Measurements from ENCODE around the gene TMEM184B. TPM values are rescaled to one million over a fixed set of nuclear protein-coding genes. Genes with fewer than 3 reads are reported as not detected.

The TMEM184B gene
- total and polyA plus RNA-seq, 12 donors, result 20.8 to 51.6 (median 42.3) TPM

GRCh38 chr22:38240734-38241252 lies 32.0 kb downstream of the TMEM184B start:
- 70 to 86% methylated on average over 6 of the region's 6 CpGs for WGBS, 2 donors
- peak in 1 of 8 donors; percentile 17 for ATAC-seq
- H3K27me3 ChIP-seq, result no peaks in the 10 kb centered on the region
- intact Hi-C loops (cut with DNase I), result no loop called here
- H3K4me1 ChIP-seq, result peaks cover 4 to 75% (median 37%) of the 10 kb centered on the region in 9 donors
- no peak overlapping the region for H3K4me3 ChIP-seq
- TF ChIP-seq, protein P1, sequence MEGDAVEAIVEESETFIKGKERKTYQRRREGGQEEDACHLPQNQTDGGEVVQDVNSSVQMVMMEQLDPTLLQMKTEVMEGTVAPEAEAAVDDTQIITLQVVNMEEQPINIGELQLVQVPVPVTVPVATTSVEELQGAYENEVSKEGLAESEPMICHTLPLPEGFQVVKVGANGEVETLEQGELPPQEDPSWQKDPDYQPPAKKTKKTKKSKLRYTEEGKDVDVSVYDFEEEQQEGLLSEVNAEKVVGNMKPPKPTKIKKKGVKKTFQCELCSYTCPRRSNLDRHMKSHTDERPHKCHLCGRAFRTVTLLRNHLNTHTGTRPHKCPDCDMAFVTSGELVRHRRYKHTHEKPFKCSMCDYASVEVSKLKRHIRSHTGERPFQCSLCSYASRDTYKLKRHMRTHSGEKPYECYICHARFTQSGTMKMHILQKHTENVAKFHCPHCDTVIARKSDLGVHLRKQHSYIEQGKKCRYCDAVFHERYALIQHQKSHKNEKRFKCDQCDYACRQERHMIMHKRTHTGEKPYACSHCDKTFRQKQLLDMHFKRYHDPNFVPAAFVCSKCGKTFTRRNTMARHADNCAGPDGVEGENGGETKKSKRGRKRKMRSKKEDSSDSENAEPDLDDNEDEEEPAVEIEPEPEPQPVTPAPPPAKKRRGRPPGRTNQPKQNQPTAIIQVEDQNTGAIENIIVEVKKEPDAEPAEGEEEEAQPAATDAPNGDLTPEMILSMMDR (IDR thresholded peaks at IDR 0.05), result no peak
- H3K27ac ChIP-seq, result peak overlapping the region in 1 of 10 donors; percentile 46
- no peaks in the 10 kb centered on the region for H3K9me3 ChIP-seq
- H3K36me3 ChIP-seq, result peaks cover 0 to 74% (median 10%) of the 10 kb centered on the region in 9 donors
- no peak for DNase-seq

- H3K27ac ChIP-seq, result peak overlapping the region in 8 of 10 donors; percentile 19 to 53 (median 39)
- DNase-seq (no peak), ATAC-seq (peak; percentile 34 to 69 (median 53))
- TF ChIP-seq, protein P1 (IDR thresholded peaks at IDR 0.05), result peak in 5 of 9 donors; percentile 22 to 48 (median 34)
- H3K4me1 ChIP-seq, result peaks cover 4 to 82% (median 37%) of the 10 kb centered on the region in 9 donors
- H3K27me3 ChIP-seq, result no peaks in the 10 kb centered on the region
- 32 to 43% methylated on average over 14 of the region's 14 CpGs for WGBS, 2 donors
- no peak overlapping the region for H3K4me3 ChIP-seq
- intact Hi-C loops (cut with DNase I), result loop anchor here in 5 of 10 donors (10.0 kb wide), 1 partner anchor 124 kb away; the partner anchor contains the start of gene BAIAP2L2 (in 5 of the 5)
- H3K36me3 ChIP-seq, result peaks cover 0 to 76% (median 7%) of the 10 kb centered on the region in 9 donors
- no peaks in the 10 kb centered on the region for H3K9me3 ChIP-seq
These were observed 33.6 kb downstream of the TMEM184B start for GRCh38 chr22:38239101-38239761.

- H3K27ac ChIP-seq, result peak overlapping the region in 8 of 10 donors; percentile 7 to 53 (median 39)
- H3K9me3 ChIP-seq, result no peaks in the 10 kb centered on the region
- ATAC-seq (peak in 4 of 8 donors; percentile 4 to 24 (median 6)), DNase-seq (no peak)
- H3K36me3 ChIP-seq, result peaks cover 0 to 76% (median 7%) of the 10 kb centered on the region in 9 donors
- no peak overlapping the region for H3K4me3 ChIP-seq
- WGBS, 2 donors, result 56 to 65% methylated on average over 9 of the region's 9 CpGs
- no peaks in the 10 kb centered on the region for H3K27me3 ChIP-seq
- H3K4me1 ChIP-seq, result peaks cover 4 to 83% (median 39%) of the 10 kb centered on the region in 9 donors
- intact Hi-C loops (cut with DNase I), result loop anchor here in 5 of 10 donors (10.0 kb wide), 1 partner anchor 124 kb away; the partner anchor contains the start of gene BAIAP2L2 (in 5 of the 5)
- TF ChIP-seq, protein P1 (IDR thresholded peaks at IDR 0.05), result no peak
These were observed 34.2 kb downstream of the TMEM184B start for GRCh38 chr22:38238519-38239071.

DNA sequence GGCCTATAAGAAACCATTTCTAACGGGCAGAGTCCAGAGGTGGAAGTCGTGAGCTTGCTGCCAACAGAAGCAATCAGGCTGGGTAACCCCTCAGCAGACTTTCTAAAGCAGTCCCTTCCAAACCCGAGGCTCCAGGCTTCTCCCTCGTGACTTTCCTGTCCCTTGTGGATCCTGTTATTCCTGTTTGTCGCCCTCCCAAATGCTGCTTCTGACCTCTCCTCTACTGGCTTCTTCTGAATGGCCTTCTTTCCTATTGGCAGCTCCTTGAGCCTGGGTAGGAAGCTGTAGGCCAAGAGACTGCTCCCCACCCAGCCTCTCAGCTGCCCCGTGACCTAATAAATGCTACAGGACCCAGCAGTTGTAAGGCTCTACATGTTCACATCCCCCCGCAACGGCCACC lies 36.0 kb downstream of the TMEM184B start:
- Histone ChIP-seq H3K4me1 (peaks cover 8 to 81% (median 34%) of the 10 kb centered on the region in 9 donors), H3K27me3 (no peaks in the 10 kb centered on the region), H3K27ac (peak overlapping the region in 1 of 10 donors; percentile 43), H3K4me3 (no peak overlapping the region), H3K36me3 (peaks cover 0 to 76% (median 10%) of the 10 kb centered on the region in 9 donors), H3K9me3 (no peaks in the 10 kb centered on the region)
- ATAC-seq, result peak in 1 of 8 donors; percentile 12
- intact Hi-C loops (cut with DNase I), result loop anchor here in 5 of 10 donors (10.0 kb wide), 1 partner anchor 122 kb away; the partner anchor contains the start of gene BAIAP2L2 (in 5 of the 5)
- 79 to 83% methylated on average over 8 of the region's 8 CpGs for whole genome bisulfite sequencing, 2 donors
- TF ChIP-seq, protein P1 (IDR thresholded peaks at IDR 0.05), result no peak
- no peak for DNase-seq
